HG03342 (cell line): ENCODE results near the gene CDSN.

ENCODE experiments used
- ATAC-seq: cut with Tn5 transposase; IDR thresholded peaks from one replicate; pipeline ENCODE4 v1.9.1; 2021; ENCODE audit warnings: mild to moderate bottlenecking, moderate library complexity; ENCODE audit not compliant: unreplicated experiment

CDSN gene

GRCh38 chr6:31145386-31145785 lies 25.1 kb upstream of the CDSN start:
- ATAC-seq: no peak

- ATAC-seq: no peak
These were observed 24.7 kb upstream of the CDSN start for GRCh38 chr6:31144970-31145340.

DNA sequence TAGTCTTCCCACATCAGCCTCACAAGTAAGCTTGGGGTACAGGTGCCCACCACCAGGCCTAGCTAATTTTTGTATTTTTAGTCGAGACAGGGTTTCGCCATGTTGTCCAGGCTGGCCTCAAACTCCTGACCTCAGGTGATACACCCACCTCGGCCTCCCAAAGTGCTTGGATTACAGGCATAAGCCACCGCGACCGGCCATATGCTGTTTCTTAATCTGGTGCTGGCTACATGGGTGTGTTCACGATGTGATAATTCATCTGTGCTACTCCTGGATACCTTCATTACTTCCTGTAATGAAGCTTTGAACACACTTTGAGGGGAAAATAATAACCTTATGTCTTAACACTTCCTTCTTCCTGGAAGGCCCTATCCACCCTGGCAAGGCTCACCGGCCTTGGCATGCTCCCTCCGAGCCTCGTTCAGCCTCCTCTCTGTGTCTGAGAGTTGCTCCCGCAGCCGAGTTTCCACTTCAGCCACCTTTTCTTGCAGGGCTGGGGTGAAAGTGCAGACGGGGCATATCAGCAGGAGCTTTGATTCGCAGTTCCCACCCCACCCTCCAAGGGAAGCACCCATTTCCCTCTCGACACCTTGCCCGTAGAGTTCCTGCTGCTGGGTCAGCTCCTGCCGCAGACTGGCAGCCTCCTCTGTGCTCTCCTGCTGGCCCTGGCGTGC lies 24.2 kb upstream of the CDSN start:
- ATAC-seq: no peak

- ATAC-seq: no peak
These were observed 22.9 kb upstream of the CDSN start for GRCh38 chr6:31143148-31143547.

GRCh38 chr6:31142361-31142761 lies 22.1 kb upstream of the CDSN start:
- ATAC-seq: no peak

GRCh38 chr6:31140643-31141042 lies 20.4 kb upstream of the CDSN start:
- no peak for ATAC-seq

- no peak for ATAC-seq
These were observed 19.4 kb upstream of the CDSN start for GRCh38 chr6:31139599-31139998.

- ATAC-seq: no peak
These were observed 18.7 kb upstream of the CDSN start, which contains the start of gene PSORS1C2 for GRCh38 chr6:31138982-31139381. PSORS1C2 (minus strand) TSS chr6:31139066; CDS start chr6:31139026, 40 bp downstream.

- ATAC-seq: no peak
These were observed 15.5 kb upstream of the CDSN start for GRCh38 chr6:31135710-31136109.

DNA sequence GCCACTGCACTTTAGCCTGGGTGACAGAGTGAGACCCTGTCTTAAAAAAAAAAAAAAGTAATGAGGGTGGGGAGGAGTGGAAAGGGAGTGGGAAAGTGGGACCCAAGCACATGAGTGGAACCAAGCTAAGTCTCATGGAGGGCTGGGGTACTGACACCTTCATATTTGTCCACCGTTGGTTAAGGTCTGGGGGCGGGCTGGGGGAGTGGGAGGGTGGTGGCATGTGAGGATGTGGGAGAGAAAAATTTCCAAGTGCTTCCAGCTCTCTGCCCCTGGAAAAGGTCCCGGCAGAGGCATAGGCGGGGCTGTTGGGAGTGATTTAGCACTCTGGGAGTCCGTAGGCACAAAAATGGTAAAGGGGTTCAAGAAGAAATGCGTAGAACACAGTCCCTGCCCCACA lies 12.6 kb upstream of the CDSN start:
- ATAC-seq: no peak

GRCh38 chr6:31131595-31131994 lies 11.3 kb upstream of the CDSN start:
- no peak for ATAC-seq

GRCh38 chr6:31130751-31131150 lies 10.5 kb upstream of the CDSN start:
- ATAC-seq: no peak

DNA sequence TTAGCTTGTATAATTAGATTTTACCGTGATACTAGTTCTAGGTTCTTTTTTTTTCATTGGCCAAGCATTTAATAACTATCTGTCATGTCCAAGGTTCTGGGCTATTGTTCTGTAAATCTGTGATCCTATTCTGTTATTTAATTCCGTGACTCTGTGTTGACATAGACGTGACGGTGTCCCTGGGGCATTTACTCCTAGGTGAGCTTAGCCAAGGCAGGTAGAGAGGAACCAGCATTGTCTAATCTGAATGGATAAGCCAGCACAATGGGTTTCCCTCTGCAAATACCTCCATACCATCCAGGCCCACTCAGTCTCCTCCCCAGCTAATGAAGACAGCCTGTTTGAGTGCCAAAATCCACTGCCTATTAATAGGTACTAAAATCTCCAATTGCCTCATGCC lies 8.9 kb upstream of the CDSN start:
- no peak for ATAC-seq

- ATAC-seq: no peak
These were observed 7.9 kb upstream of the CDSN start for GRCh38 chr6:31128093-31128676.

DNA sequence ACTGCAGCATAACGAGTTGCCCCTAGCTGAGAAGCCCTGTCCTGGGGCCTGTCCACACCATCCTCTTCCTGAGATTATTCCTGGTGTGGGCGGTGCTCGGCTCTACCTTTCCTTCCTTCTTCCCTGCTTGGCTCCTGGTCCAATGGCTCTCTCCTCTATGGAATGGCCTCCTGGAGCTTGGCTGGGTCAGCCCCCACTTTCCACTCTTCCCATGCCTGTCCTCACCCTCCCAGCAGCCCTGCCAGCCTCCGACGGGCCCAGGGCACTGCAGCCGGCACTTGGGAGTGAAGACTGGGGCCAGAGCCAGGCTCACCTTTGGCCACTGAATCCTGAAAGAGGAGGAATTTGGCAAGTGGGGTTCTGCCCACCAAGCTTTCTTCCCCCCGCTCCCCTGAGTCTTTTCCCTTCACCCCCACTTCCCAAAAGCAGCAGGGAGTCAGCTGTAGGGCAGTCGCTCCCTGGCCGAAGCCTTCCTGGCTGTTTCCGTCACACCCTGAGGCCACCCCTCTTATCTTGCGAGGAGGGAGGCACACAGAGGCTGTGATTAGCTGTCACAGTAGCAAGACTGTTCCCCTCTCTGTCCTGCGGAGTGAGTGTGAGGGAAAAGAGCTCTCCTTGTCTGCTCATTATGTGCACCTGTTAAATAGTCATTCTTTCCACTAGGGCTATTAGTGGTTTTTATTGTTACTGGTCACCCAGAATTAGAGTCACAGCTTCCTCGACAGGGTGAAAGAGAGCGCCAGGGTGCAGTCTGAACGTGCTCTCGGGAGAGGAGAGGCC lies 6.3 kb upstream of the CDSN start:
- no peak for ATAC-seq

GRCh38 chr6:31125586-31126363 lies 5.5 kb upstream of the CDSN start:
- no peak for ATAC-seq

DNA sequence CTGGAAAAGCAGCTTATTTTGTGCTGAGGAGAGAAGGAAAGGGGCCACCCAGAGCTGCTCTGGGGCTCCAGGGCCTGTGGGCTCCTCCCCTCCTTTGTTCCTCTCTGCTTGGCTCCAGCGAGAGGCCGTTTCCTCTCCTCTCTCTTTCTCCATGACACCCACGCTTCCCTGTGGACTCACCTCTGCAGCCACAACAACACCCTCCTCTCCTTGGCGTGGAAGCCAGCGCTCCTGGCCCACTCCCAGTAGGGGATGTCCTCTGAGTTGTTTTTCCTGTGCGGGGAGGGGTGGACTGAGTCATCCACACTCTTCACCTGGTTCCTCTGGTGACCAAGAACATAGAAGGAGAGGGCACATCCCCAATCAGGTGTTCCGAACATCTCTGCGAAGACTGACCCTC lies 4.9 kb upstream of the CDSN start:
- ATAC-seq: no peak

DNA sequence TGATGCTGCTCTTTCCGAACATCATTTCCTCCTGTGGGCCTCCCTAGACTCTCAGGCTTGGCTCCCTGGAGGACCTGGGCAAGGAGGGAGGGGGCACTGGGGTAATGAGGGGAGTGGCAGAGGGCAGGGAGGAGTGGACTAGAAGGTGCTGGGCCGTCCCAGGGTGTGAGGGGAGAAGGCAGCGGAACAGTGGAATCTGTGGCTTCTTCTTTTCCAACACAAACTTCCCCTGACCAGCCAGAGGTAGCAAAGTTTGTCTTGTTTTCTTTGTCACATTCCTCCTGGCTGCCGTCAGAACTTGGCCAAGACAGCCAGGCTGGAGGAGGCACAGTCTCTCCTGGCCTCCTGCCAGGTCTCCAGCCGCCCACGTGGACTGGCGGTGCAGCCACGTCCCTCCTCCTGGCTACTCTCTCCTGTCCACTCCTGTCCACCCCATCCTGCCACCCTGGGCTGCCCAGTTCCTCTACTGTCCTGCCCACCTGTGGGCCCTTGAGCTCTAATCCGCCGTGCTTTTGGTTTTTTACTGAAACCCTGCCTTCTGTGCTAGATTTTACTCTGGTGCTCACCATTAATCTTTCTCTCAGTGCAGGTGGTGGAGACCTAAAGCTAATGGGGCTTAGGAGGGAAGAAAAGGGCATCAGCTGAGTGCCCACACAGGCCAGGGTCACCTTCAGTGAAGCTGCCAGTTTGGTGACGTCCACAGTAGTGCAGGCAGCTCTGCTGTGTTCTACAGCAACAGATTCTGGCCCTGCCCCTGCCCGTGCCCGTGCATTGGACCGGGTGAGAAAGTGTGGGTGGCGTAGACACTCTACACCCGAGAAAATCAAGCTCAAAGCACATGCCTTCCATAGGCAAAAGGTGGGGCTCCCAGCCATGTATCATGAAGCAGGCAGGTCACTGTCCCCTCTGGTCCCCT lies 2.8 kb upstream of the CDSN start:
- no peak for ATAC-seq

DNA sequence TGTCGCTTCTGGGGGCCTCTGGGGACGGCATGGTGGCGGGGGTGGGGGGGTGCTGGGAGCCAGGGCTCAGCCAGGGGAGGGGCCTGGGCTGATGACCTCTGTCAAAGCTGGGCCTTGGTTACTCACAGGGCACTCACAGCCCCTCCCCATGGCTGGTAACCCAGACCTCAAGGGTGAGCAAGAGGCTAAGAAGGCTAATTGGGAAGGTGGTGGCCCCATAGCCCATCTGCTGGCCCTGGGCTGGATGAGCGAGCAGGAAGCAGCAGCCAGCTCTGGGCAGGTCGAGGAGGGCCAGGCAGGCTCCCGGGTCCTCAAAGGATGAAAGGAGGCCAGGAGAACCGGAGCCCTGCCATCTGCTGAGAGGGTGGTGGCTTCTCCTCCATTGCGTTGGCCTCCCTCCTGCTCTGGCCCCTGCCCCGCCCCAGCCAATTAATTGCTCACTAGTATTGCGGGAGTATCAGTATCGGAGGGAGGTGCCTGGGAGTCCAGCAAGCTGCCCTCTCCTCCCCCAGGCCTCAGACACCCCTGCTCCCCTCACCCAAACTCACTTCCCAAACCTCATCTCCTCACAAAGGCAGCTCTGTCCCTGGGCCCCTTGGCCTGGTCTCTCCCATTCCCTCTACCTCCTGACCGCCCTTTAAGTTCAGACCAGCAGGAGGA lies 1.0 kb upstream of the CDSN start:
- no peak for ATAC-seq

- no peak for ATAC-seq
These were observed 2.1 kb downstream of the CDSN start for GRCh38 chr6:31118178-31118577.
